DMS79 treated with DMSO at 0.1 percent for 48 hours (cell line): Measurements from ENCODE around the gene ZMYND11.
"Not testable (repeated sequence)": the region's sequence is repeated elsewhere in the genome, so short reads cannot be mapped to it uniquely, and the experiment has no call there.

Source experiments
- DNase-seq: peaks from one replicate; lab custom pipeline; 2025; lab: John Stamatoyannopoulos, UW

ZMYND11 gene

GRCh38 chr10:244227-244626 lies 109.0 kb downstream of the ZMYND11 start:
- no peak for DNase-seq

- no peak for DNase-seq
These were observed 111.2 kb downstream of the ZMYND11 start for GRCh38 chr10:246431-246830.

DNA sequence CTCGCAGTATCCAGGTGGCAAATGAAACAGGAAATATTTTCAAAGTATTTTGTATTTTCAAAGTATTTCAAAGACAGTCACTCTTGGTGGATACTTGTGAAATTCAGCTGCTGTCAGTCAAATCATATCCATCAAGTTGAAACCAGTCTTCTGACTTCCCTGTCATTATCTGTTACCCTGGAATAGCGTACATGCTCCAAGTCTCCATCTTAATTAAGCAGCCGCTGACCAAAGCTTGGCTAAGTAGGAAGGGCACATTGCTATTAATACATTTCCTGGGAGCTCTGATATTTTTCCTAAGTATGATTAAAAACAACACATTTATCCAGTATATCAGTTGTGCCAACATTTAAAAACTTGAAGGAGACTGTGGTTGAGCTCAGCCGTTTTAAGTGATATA lies 112.2 kb downstream of the ZMYND11 start:
- no peak for DNase-seq

DNA sequence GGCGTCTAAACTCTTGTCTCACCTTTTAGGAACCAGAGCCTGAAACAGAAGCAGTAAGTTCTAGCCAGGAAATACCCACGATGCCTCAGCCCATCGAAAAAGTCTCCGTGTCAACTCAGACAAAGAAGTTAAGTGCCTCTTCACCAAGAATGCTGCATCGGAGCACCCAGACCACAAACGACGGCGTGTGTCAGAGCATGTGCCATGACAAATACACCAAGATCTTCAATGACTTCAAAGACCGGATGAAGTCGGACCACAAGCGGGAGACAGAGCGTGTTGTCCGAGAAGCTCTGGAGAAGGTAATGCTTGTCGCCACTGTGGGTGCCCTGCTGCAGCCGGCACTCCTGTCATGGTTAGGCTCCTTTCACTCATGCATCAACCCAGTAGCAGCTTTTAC lies 113.1 kb downstream of the ZMYND11 start:
- peak; percentile 11 for DNase-seq

DNA sequence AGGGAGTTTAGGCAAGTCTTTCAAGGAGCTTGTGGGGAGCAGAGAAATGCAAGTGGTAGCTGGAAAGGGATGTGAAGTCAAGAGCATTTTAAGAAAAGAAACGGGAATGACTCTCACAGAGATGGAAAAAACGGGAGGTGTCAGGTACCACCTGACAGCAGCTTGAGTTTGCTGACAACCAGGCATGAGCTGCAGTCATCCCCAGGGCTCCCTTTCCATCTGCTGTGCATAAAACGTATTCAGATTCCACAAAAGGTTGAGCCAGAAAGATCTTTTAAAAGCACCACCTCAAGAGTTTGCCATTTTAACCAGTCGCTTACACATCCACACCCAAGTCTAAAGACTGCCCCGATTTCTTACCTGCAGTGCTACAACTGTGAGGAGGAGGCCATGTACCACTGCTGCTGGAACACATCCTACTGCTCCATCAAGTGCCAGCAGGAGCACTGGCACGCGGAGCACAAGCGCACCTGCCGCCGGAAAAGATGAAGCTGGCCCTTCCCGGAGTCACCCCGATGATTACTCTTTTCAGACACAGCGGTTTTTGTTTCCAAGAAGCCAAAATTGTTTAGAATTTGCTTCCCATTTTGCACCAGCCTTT lies 116.8 kb downstream of the ZMYND11 start:
- DNase-seq: no peak

GRCh38 chr10:260819-261429 lies 125.7 kb downstream of the ZMYND11 start:
- DNase-seq: no peak

DNA sequence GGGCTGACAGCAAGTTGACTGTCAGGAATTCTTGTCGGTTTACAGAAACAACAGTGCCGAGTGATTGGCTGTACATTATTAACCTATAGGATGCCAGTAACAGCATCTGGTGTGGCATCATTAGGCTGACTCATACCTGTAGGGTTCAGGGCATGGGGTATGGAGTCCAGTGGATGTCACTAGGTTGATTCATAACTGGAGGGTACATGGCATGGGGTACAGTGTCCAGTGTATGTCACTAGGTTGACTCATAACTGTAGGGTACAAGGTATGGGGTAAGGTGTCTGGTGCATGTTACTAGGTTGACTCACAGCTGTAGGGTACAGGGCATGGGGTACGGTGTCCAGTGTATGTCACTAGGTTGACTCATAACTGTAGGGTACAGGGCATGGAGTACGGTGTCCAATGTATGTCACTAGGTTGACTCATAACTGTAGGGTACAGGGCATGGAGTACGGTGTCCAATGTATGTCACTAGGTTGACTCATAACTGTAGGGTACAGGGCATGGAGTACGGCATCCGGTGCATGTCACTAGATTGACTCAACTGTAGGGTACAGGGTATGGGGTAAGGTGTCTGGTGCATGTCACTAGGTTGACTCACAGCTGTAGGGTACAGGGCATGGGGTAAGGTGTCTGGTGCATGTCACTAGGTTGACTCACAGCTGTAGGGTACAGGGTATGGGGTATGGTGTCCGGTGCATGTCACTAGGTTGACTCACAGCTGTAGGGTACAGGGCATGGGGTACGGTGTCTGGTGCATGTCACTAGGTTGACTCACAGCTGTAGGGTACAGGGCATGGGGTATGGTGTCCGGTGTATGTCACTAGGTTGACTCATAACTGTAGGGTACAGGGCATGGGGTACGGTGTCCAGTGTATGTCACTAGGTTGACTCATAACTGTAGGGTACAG lies 129.2 kb downstream of the ZMYND11 start:
- not testable (repeated sequence) for DNase-seq

DNA sequence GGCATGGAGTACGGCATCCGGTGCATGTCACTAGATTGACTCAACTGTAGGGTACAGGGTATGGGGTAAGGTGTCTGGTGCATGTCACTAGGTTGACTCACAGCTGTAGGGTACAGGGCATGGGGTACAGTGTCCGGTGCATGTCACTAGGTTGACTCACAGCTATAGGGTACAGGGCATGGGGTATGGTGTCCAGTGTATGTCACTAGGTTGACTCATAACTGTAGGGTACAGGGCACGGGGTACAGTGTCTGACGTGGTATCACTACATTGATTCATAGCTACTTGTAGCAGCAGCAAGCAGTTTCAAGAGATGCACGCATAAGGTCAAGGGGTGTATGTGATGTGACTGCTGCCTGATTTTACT lies 129.8 kb downstream of the ZMYND11 start:
- not testable (repeated sequence) for DNase-seq

DNA sequence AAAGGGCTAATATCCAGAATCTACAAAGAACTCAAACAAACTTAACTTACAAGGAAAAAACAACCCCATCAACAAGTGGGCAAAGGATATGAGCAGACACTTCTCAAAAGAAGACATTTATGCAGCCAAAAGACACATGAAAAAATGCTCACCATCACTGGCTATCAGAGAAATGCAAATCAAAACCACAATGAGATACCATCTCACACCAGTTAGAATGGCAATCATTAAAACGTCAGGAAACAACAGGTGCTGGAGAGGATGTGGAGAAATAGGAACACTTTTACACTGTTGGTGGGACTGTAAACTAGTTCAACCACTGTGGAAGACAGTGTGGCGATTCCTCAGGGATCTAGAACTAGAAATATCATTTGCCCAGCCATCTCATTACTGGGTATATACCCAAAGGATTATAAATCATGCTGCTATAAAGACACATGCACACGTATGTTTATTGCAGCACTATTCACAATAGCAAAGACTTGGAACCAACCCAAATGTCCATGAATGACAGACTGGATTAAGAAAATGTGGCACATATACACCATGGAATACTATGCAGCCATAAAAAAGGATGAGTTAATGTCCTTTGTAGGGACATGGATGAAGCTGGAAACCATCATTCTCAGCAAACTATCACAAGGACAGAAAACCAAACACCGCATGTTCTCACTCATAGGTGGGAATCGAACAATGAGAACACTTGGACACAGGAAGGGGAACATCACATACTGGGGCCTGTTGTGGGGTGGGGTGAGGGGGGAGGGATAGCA lies 130.7 kb downstream of the ZMYND11 start:
- DNase-seq: not testable (repeated sequence)

DNA sequence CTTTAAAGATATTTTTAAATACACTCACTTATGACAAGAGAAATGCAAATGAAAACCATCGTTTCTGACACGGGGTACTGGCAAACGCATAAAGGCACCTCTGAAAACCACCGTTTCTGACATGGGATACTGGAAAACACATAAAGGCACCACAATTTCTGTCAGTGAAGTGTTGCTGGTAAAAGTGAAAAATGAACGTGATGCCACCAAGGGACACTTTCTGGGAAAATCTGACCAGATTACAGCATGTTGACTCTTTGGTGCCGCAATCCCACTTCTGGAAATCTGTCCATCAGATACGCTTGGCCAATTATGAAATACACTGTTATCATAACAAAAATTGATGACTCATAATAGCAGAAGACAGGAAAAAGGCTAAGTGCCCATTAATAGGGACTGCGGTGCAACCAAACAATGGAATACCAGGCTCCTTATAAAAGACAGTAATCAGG lies 131.7 kb downstream of the ZMYND11 start:
- DNase-seq: no peak

DNA sequence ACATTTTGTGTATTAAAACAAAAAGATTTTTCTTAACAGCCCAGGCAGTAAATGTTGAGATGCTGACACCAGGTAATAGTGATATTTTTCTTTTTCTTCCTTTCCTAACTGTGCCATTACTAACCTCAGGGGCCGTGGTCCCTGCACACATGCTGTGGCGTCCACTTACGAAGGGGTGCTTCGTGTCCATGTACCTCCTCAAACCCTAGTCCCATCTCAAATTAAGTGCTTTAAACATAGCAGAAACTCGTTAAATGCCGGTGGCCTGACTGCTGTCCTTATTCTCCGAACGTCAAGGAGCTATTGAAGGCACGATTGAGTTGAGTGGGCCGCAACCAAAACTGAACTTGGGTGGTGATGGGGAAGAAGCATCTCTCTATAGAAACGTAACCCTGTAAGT lies 132.4 kb downstream of the ZMYND11 start:
- DNase-seq: no peak

DNA sequence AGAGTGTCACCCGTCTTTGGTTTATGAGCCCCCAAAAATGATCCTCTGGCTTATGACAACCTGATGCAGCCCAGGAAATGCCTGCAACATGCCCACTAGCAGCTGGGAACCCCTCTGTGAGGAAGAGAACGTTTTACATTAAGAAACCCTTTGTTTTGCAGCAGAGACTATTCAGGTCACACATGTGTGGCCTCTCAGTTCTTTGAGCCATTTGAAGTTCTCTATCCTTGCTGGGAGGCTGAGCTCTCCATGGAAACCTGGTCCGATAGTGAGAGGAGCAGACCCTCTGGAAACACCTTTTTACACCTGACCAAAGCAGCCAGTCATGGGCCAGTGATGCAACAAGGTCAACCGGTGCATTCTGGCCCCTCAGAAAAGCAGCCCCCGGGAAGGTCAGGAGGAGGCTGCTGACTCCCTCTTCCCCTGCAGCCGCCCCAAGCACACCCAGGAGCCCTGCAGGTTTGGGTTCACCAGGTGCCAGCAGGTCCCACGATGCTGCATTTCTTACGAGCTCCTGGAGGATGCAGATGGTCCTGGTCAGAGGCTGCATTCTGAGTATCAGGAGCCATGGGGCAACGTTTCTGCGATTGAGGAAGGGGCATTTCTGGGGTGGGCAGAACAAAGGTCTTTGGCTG lies 134.3 kb downstream of the ZMYND11 start:
- no peak for DNase-seq

DNA sequence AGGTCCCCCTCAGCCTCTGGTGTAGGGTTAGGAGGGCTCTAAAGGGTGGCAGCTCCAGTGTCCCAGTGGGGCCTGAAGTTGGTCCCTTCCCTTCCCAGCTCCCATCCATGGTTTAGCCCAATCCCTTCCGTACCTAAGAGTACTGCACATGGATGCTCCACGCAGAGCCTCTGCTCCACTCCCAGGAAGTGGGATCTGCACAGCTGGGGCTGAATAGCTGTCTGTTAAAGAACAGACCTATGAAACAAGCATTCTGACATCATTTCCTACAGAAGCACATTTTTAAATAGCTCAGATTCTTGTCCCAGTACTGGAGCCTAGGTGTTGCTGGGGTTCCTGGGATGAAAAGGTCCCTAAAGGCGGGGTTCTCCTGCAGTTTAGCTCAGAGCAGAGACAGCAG lies 135.9 kb downstream of the ZMYND11 start:
- DNase-seq: no peak

DNA sequence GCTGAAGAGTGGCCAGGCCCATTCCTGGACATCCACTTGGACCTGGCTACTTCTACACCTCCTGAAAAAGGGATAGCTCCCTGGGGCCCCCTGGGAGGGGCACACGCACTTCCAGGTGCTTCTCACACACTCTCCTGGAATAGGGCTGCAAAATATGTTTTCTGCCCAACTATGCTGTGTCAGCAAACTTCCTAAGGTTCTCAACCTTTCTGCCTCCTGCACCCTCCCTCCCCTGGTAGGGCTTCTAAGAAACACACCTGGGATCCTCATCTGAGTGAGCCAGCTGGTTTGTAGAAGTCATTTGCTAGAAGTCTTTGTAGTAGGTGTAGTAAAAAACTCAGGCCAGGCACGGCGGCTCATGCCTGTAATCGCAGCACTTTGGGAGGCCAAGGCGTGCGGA lies 136.5 kb downstream of the ZMYND11 start:
- DNase-seq: no peak

DNA sequence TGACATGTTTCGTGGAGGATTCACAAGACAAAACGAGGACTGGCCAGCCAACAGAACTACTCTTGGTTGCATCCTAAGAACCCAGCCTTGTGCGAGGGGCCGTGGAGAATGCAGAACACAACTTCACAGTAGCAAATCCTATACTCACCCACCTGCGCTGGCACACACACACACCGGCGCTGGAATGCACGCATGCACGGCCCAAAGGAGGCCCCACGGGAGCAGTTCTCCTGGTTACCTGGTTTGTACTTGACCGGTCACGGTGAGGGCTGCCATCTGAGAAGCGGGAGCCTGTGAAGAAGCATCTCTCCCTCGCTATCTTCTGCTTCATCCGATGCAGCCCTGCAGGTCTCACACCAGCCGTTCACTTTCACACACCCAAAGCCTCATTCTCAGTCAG lies 137.8 kb downstream of the ZMYND11 start:
- no peak for DNase-seq

DNA sequence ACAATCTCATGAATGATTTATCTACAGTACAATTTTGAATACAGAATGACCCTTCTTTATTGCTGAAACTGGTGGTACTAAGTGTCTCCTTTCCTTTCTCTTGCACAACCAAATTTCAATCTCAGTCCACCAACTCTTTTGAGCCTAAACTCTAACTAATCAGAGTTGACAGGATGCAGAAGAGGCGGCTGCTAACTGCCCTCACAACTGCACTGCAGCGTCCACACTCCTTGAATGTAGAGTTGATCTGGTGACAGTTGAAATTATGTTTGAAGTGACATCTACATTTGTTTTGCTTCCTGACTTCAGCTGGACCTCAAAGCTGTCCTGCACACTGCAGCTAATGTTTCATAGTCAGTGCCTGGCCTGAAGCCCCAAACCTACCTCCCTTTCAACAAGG lies 139.6 kb downstream of the ZMYND11 start:
- no peak for DNase-seq

DNA sequence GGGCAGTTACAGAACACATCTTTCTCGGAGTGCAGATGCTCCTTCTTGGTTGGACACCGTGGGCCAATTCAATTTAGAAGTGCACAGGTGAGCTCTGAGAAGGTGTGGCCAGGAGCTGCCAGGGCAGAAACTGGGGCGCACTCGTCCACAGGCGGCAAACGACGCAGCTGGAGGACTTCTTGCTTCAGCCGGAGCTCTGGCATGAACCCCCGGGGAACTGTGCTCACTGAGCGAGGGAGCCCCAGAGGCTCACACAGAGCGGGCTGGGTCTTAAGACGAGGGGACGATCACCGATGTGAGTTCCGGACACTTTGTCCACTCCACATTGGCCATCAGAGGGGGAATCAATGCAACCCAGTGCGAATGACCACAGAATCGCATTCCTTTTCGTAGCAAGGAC lies 140.4 kb downstream of the ZMYND11 start:
- no peak for DNase-seq

DNA sequence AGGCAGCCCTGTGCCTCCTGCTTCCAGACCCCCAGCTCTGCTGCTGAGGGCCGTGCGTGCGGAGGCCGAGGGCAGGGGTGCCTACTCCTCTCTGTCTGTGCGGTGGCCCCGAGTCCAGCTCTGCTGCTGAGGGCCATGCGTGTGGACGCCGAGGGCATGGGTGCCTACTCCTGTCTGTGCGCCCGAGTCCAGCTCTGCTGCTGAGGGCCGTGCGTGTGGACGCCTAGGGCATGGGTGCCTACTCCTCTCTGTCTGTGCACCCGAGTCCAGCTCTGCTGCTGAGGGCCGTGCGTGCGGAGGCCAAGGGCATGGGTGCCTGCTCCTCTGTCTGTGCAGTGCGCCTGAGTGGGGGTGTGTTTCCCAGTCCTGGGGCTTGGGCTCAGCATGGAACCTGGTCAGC lies 142.7 kb downstream of the ZMYND11 start:
- DNase-seq: no peak

- DNase-seq: no peak
These were observed 143.5 kb downstream of the ZMYND11 start for GRCh38 chr10:278707-279106.

DNA sequence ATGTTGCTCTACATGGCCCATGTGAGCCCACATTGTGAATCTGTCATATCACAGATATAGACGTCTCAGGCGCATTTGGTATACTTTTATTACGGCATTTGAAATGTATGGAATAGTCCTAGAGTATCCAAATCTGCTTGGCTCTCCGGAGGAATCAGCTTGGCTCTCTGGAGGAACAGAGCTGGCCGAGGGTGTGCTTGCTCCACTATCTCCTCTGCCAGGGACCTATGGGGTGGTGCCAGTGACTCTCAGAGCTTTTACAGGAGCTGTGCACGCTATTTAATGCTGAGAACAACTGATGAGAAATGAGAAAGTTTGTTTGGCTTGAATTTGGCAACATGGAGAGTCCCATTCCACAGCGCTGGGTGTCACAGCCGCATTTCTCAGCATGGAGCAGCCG lies 144.0 kb downstream of the ZMYND11 start:
- DNase-seq: no peak

DNA sequence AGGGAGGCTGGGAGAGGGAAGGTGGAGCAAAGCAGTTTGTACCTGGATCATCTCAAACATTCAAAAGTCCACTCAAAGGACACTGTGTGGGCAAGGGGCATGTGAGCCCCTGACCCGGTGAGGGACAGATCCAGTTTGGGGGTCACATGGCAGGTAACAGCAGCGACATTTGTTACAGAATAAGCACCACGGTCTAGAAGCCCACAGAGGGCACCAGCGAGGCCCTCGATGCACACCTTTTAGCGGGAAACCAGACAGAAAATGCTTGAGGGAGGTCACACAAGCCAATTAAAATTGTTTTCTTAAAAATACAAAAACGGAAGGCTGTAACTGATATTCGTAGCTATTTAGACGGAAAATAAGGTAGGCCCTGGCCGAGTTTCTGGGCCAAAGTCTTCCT lies 144.4 kb downstream of the ZMYND11 start:
- no peak for DNase-seq
